Measurements from ENCODE around the gene GABRE. TPM values are rescaled to one million over a fixed set of nuclear protein-coding genes. Genes with fewer than 3 reads are reported as not detected.
A peak's percentile ranks its signal among the peaks of the same experiment; 100 is the strongest.

The GABRE gene, protein sequence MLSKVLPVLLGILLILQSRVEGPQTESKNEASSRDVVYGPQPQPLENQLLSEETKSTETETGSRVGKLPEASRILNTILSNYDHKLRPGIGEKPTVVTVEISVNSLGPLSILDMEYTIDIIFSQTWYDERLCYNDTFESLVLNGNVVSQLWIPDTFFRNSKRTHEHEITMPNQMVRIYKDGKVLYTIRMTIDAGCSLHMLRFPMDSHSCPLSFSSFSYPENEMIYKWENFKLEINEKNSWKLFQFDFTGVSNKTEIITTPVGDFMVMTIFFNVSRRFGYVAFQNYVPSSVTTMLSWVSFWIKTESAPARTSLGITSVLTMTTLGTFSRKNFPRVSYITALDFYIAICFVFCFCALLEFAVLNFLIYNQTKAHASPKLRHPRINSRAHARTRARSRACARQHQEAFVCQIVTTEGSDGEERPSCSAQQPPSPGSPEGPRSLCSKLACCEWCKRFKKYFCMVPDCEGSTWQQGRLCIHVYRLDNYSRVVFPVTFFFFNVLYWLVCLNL
- 6.1 and 20.2 TPM in 2 replicates for total RNA-seq
- polyA plus RNA-seq = 29.8 and 33.4 TPM in 2 replicates
- polyA plus RNA-seq (2011; cell fraction: cytosol; rRNA removed) = 5.9 and 6.2 TPM in 2 replicates
- polyA plus RNA-seq (2011; cell fraction: nucleus; rRNA removed) = 261 and 295 TPM in 2 replicates
- polyA plus RNA-seq (2012) = 26.7 and 30.5 TPM in 2 replicates
- 122 and 133 TPM in 2 replicates for polyA minus RNA-seq
- polyA minus RNA-seq (2011; cell fraction: cytosol; rRNA and poly(A)+ RNA removed) = 23.0 TPM
- polyA minus RNA-seq (2011; cell fraction: nucleus; rRNA and poly(A)+ RNA removed) = 214 and 278 TPM in 2 replicates
- Bru-seq, nascent RNA = percentile 47 among the genes with signal in this experiment
- BruChase-seq, experiment 1, labeled RNA remaining after a 6-hour chase = percentile 55 among the genes with signal in this experiment
- BruChase-seq, experiment 2, labeled RNA remaining after a 2-hour chase = percentile 59 among the genes with signal in this experiment
- long read RNA-seq, partial matches to known transcripts = 0 of 1 reads
- long read RNA-seq, other reads (novel, unspliced or antisense) = 1 of 1 reads

GRCh38 chrX:151974336-151975227 is at the start of gene GABRE:
Gene GABRE (minus strand): TSS chrX:151974676. CDS start chrX:151974625, 51 bp downstream.
- Histone ChIP-seq H3K4me1 (ENCODE audit: control insufficient read depth, extremely low read depth, insufficient read depth, low read length) (peaks cover 19% of the 10 kb centered on the region), H3K4me2 (ENCODE audit: insufficient read depth, low read length) (peak within 1 kb of the TSS; percentile 80), H3K4me3 (replicated peaks in 1 of 3; ENCODE audit: insufficient read depth in 1 of 3, low read depth in 1 of 3, low read length in 3 of 3) (peak within 1 kb of the TSS; percentile 41 to 67 (median 48)), H3K36me3 (ENCODE audit: control insufficient read depth in 2 of 2, extremely low read depth in 1 of 2, insufficient read depth in 2 of 2, low read length in 2 of 2) (no peaks in the 10 kb centered on the region), H3K79me2 (ENCODE audit: control insufficient read depth, insufficient read depth, low read length) (peaks cover 32% of the 10 kb centered on the region), H2AFZ (ENCODE audit: low read depth, low read length) (peak within 1 kb of the TSS; percentile 80), H3K9me3 (replicated peaks; ENCODE audit: control insufficient read depth, insufficient read depth, low read length) (no peaks in the 10 kb centered on the region), H3K27ac (ENCODE audit: insufficient read depth, low read depth, low read length) (peak within 1 kb of the TSS; percentile 30), H4K20me1 (replicated peaks; ENCODE audit: control insufficient read depth, extremely low read depth, insufficient read depth, low read length) (no peaks in the 10 kb centered on the region), H3K27me3 (ENCODE audit: control insufficient read depth in 2 of 2, insufficient read depth in 2 of 2, low read length in 2 of 2) (no peaks in the 10 kb centered on the region), H3K9me1 (replicated peaks; ENCODE audit: control insufficient read depth, extremely low read depth, insufficient read depth, low read length) (no peaks in the 10 kb centered on the region), H3K9ac (replicated peaks; ENCODE audit: extremely low read depth, insufficient read depth, low read length) (peak within 1 kb of the TSS; percentile 63)
- TF ChIP-seq, protein P1, sequence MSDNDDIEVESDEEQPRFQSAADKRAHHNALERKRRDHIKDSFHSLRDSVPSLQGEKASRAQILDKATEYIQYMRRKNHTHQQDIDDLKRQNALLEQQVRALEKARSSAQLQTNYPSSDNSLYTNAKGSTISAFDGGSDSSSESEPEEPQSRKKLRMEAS (IDR thresholded peaks at IDR 0.05; ENCODE audit: insufficient read depth, insufficient read length) = peak; percentile 17
- TF ChIP-seq GATA2 (IDR thresholded peaks at IDR 0.05; ENCODE audit: insufficient read depth, insufficient read length, low read depth, low read length) (no peak), FOS (IDR thresholded peaks at IDR 0.05; ENCODE audit: borderline replicate concordance, insufficient read depth, low read length) (no peak), POLR2A (IDR thresholded peaks at IDR 0.05; ENCODE audit: low read depth, low read length) (peak; percentile 68), POLR2AphosphoS5 (IDR thresholded peaks at IDR 0.05; ENCODE audit: insufficient read depth, low read depth, low read length) (peak; percentile 60), EZH2 (IDR thresholded peaks at IDR 0.05; ENCODE audit: borderline replicate concordance, low read depth, low read length, severe bottlenecking) (no peak), MYC (IDR thresholded peaks at IDR 0.05; ENCODE audit: low read depth, low read length) (no peak)
- CTCF ChIA-PET = interaction anchor here (1.0 to 3.0 kb wide), 3 partner anchors 148 to 658 kb away, joined by 4 to 15 read pairs (median 9); no protein-coding TSS in a partner anchor
- DNase-seq (ENCODE audit: low read depth, low spot score) (peak; percentile 61), FAIRE-seq (peak; percentile 87)
- intact Hi-C loops (cut with micrococcal nuclease) = loop anchor here (1.0 kb wide), 1 partner anchor 10 kb away; no protein-coding TSS in a partner anchor
- POLR2A ChIA-PET = interaction anchor here (1.2 to 2.0 kb wide), 2 partner anchors 10 to 145 kb away, joined by 3 to 10 read pairs; no protein-coding TSS in a partner anchor
- dilution Hi-C loops (cut with MboI; ENCODE audit: extremely low pct_ligation_motif_present, low sequenced_read_pairs) = no loop called here
- BruUV-seq (replicated peaks) = no TSS peak
